Activated T-cell treated with anti-CD3 and anti-CD28 coated beads, Interleukin-2, amount 50 U/mL, for 4 hours (primary cell): ENCODE data around the gene RMND5A. TPM values are rescaled to one million over a fixed set of nuclear protein-coding genes. Genes with fewer than 3 reads are reported as not detected.

Experiments
- total RNA-seq, 3 donors: library from RNA; stranded (reverse); gene quantifications; one replicate each; pipeline ENCODE4 v1.2.1, GENCODE V29; 2021

RMND5A gene
- total RNA-seq, 3 donors from 2014 or later: 35.4 to 40.0 (median 37.2) TPM

Other genes starting within 250 kb of the RMND5A start
- gene CHMP3, start 156.8 kb upstream of the RMND5A start, total RNA-seq: 10 to 100 TPM; 45.4 to 50.2 (median 48.3) TPM
- gene RNF103, start 96.4 kb upstream of the RMND5A start, total RNA-seq: 10 to 100 TPM in 2 of 3 donors, 1 to 10 TPM in 1; 9.9 to 11.7 (median 11.7) TPM
- gene CD8A, start 70.6 kb downstream of the RMND5A start, total RNA-seq: 100 to 1,000 TPM in 1 of 3 donors, 10 to 100 TPM in 2; 36.9 to 101 (median 78.6) TPM
- gene CD8B, start 141.6 kb downstream of the RMND5A start, total RNA-seq: 10 to 100 TPM; 11.7 to 47.4 (median 38.7) TPM
- under 1 TPM; 0.24 to 0.82 (median 0.61) TPM for gene RGPD1, start 221.8 kb downstream of the RMND5A start, total RNA-seq